HepG2 (cell line): ENCODE results near the gene GNAL. TPM values are rescaled to one million over a fixed set of nuclear protein-coding genes. Genes with fewer than 3 reads are reported as not detected.

Experiments used
- ARHGAP35 ChIP-seq: sonication (generic); formaldehyde crosslinking; IDR thresholded peaks from 2 replicates; pipeline ENCODE4 v1.9.0; 2022; ENCODE audit warnings: mild to moderate bottlenecking, inconsistent platforms, moderate library complexity, missing genetic modification reagents, borderline replicate concordance
- CCDC6 ChIP-seq: sonication (generic); formaldehyde crosslinking; IDR thresholded peaks from 2 replicates; pipeline ENCODE4 v1.8.1; 2022; ENCODE audit warnings: mild to moderate bottlenecking, missing genetic modification reagents, moderate library complexity
- CENPT ChIP-seq: sonication (generic); formaldehyde crosslinking; IDR thresholded peaks from 2 replicates; pipeline ENCODE4 v1.8.0; 2022; ENCODE audit warnings: low read depth, mild to moderate bottlenecking, moderate library complexity, missing genetic modification reagents
- CREBL2 ChIP-seq: sonication (generic); formaldehyde crosslinking; IDR thresholded peaks from 2 replicates; pipeline ENCODE4 v1.8.1; 2023; ENCODE audit warnings: missing genetic modification reagents, mild to moderate bottlenecking, borderline replicate concordance
- GLI4 ChIP-seq: sonication (generic); formaldehyde crosslinking; IDR thresholded peaks from 2 replicates; pipeline ENCODE4 v1.5.1; 2020; ENCODE audit warnings: missing genetic modification reagents, mild to moderate bottlenecking, moderate library complexity, borderline replicate concordance
- ISX ChIP-seq: sonication (generic); formaldehyde crosslinking; conservative IDR thresholded peaks from 2 replicates; pipeline ENCODE4 v1.5.0; 2020; ENCODE audit warnings: missing genetic modification reagents
- JDP2 ChIP-seq: sonication (generic); formaldehyde crosslinking; IDR thresholded peaks from 2 replicates; pipeline ENCODE4 v1.8.1; 2022; ENCODE audit warnings: missing genetic modification reagents, borderline replicate concordance
- KIAA2018 ChIP-seq: sonication (generic); formaldehyde crosslinking; IDR thresholded peaks from 2 replicates; pipeline ENCODE4 v1.5.0; 2020; ENCODE audit warnings: mild to moderate bottlenecking, missing genetic modification reagents, borderline replicate concordance
- MBNL3 ChIP-seq: fragments of 250-450 bp; sonication (Bioruptor Pico); conservative IDR thresholded peaks from 2 replicates; pipeline ENCODE4 v1.8.0; 2022; ENCODE audit warnings: mild to moderate bottlenecking, inconsistent platforms
- MTA3 ChIP-seq: sonication (generic); formaldehyde crosslinking; IDR thresholded peaks from 2 replicates; pipeline ENCODE4 v1.4.0; 2020; ENCODE audit warnings: missing genetic modification reagents
- NKX3-1 ChIP-seq: sonication (generic); formaldehyde crosslinking; IDR thresholded peaks from 2 replicates; pipeline ENCODE4 v1.5.0; 2020; ENCODE audit warnings: missing genetic modification reagents
- NPAS2 ChIP-seq: sonication (generic); formaldehyde crosslinking; IDR thresholded peaks from 2 replicates; pipeline ENCODE4 v1.8.0; 2022; ENCODE audit warnings: mild to moderate bottlenecking, missing genetic modification reagents, borderline replicate concordance
- RCOR2 ChIP-seq: IDR thresholded peaks from 2 replicates; pipeline ENCODE4 v1.6.1; 2016; ENCODE audit warnings: missing biosample characterization, missing genetic modification reagents
- SOX6 ChIP-seq, 2 experiments: fragments of 450-650 bp in 1 of 2; sonication (generic) in 1 of 2; formaldehyde crosslinking in 1 of 2; IDR thresholded peaks; 2 replicates each; pipeline versions ENCODE4 v1.4.0 to v1.6.1; 2017 to 2020; ENCODE audit warnings: antibody characterized with exemption in 1 of 2, mild to moderate bottlenecking in 1 of 2, missing genetic modification reagents in 1 of 2
- SPEN ChIP-seq: sonication (generic); formaldehyde crosslinking; IDR thresholded peaks from 2 replicates; pipeline ENCODE4 v1.5.1; 2020; ENCODE audit warnings: low read depth, mild to moderate bottlenecking, missing genetic modification reagents
- ZMYM3 ChIP-seq: sonication (generic); formaldehyde crosslinking; IDR thresholded peaks from 2 replicates; pipeline ENCODE4 v1.5.1; 2020; ENCODE audit warnings: mild to moderate bottlenecking, missing genetic modification reagents
- ZNF205 ChIP-seq: IDR thresholded peaks from 2 replicates; pipeline ENCODE4 v1.6.1; 2018; ENCODE audit warnings: missing biosample characterization, missing genetic modification reagents
- ZNF207 ChIP-seq: fragments of 450-650 bp; IDR thresholded peaks from 2 replicates; pipeline ENCODE4 v1.6.1; 2016; ENCODE audit warnings: antibody characterized with exemption, borderline replicate concordance
- ZNF253 ChIP-seq: sonication (generic); formaldehyde crosslinking; IDR thresholded peaks from 2 replicates; pipeline ENCODE4 v1.8.0; 2022; ENCODE audit warnings: mild to moderate bottlenecking, missing genetic modification reagents, borderline replicate concordance
- ZNF296 ChIP-seq: sonication (generic); formaldehyde crosslinking; conservative IDR thresholded peaks from 2 replicates; pipeline ENCODE4 v1.5.0; 2020; ENCODE audit warnings: mild to moderate bottlenecking, missing genetic modification reagents
- ZNF383 ChIP-seq: sonication (generic); formaldehyde crosslinking; IDR thresholded peaks from 2 replicates; pipeline ENCODE4 v1.4.0; 2020; ENCODE audit warnings: missing genetic modification reagents, mild to moderate bottlenecking, borderline replicate concordance
- ZNF629 ChIP-seq: sonication (generic); formaldehyde crosslinking; conservative IDR thresholded peaks from 2 replicates; pipeline ENCODE4 v1.5.0; 2020; ENCODE audit warnings: missing genetic modification reagents
- ZSCAN9 ChIP-seq: IDR thresholded peaks from 2 replicates; pipeline ENCODE4 v1.6.1; 2016; ENCODE audit warnings: borderline replicate concordance
- polyA plus RNA-seq, 8 experiments: library from polyadenylated mRNA; depleted of rRNA in 3 of 8; stranded (reverse) in 7 of 8; unstranded in 1 of 8; fragments of >200 nt; fragmentation: Illumina TruSeq in 4 of 8; extraction: Trizol in 4 of 8; gene quantifications; 2 replicates each; pipeline versions ENCODE4 v1.2.1 to v1.2.3, GENCODE V29; 2011 to 2016; ENCODE audit warnings: low read depth in 4 of 8, missing spikeins in 1 of 8, mixed read lengths in 1 of 8; ENCODE audit not compliant: insufficient read depth in 1 of 8
- total RNA-seq, 5 experiments: library from RNA; depleted of rRNA; stranded (reverse); fragments of >200 nt; fragmentation: Illumina TruSeq; extraction: Trizol; gene quantifications; 2 replicates each; pipeline ENCODE4 v1.2.3, GENCODE V29; 2016; ENCODE audit warnings: low read depth in 1 of 5

GNAL gene
- total and polyA plus RNA-seq, 2 of the 13 experiments (the other 11 are each of a cell fraction or from before 2014, with no cell fraction given) = 0.87 to 1.4 TPM

GRCh38 chr18:11857177-11857887 is 168.3 kb downstream of the GNAL start (continued):
- no peak for TF ChIP-seq CENPT (CRISPR knock-in tag)
- TF ChIP-seq ZNF205 (CRISPR knock-in tag) = 0 out of 2 replicates have a peak, but pooled peaks have one; percentile 40
- TF ChIP-seq RCOR2 (CRISPR knock-in tag) = no peak
- peak; percentile 87; the same call in 1 of the 2 replicates for TF ChIP-seq ZSCAN9
- no peak for TF ChIP-seq NPAS2 (CRISPR knock-in tag)
- TF ChIP-seq ARHGAP35 (CRISPR knock-in tag) = no peak
- TF ChIP-seq ZNF383 = no peak
- no peak for TF ChIP-seq MBNL3 (CRISPR knock-in tag)
- TF ChIP-seq ZNF253 = no peak
- TF ChIP-seq ISX (CRISPR knock-in tag) = no peak
- TF ChIP-seq CREBL2 (CRISPR knock-in tag) = no peak
- TF ChIP-seq SPEN (CRISPR knock-in tag) = no peak
- no peak for TF ChIP-seq CCDC6 (CRISPR knock-in tag)
- TF ChIP-seq SOX6 (IDR thresholded peaks at IDR 0.05) = no peak
- peak; percentile 56; the same call in 1 of the 2 replicates for TF ChIP-seq SOX6 (CRISPR knock-in tag; IDR thresholded peaks at IDR 0.05)
- TF ChIP-seq NKX3-1 (CRISPR knock-in tag) = no peak
- no peak; the same call in 1 of the 2 replicates for TF ChIP-seq ZMYM3 (CRISPR knock-in tag)
- TF ChIP-seq KIAA2018 = no peak
- no peak for TF ChIP-seq GLI4 (CRISPR knock-in tag)
- TF ChIP-seq ZNF629 (CRISPR knock-in tag) = no peak; the same call in 1 of the 2 replicates
- TF ChIP-seq JDP2 = no peak
- TF ChIP-seq ZNF207 = no peak
- no peak for TF ChIP-seq ZNF296 (CRISPR knock-in tag)
- TF ChIP-seq MTA3 (CRISPR knock-in tag) = no peak
